Measurements from ENCODE around the gene SH3BP4.
"Not testable (repeated sequence)": the region's sequence is repeated elsewhere in the genome, so short reads cannot be mapped to it uniquely, and the experiment has no call there.

The SH3BP4 gene

GRCh38 chr2:235043762-235044500 lies 92.1 kb downstream of the SH3BP4 start:
- DNase-seq: no peak

DNA sequence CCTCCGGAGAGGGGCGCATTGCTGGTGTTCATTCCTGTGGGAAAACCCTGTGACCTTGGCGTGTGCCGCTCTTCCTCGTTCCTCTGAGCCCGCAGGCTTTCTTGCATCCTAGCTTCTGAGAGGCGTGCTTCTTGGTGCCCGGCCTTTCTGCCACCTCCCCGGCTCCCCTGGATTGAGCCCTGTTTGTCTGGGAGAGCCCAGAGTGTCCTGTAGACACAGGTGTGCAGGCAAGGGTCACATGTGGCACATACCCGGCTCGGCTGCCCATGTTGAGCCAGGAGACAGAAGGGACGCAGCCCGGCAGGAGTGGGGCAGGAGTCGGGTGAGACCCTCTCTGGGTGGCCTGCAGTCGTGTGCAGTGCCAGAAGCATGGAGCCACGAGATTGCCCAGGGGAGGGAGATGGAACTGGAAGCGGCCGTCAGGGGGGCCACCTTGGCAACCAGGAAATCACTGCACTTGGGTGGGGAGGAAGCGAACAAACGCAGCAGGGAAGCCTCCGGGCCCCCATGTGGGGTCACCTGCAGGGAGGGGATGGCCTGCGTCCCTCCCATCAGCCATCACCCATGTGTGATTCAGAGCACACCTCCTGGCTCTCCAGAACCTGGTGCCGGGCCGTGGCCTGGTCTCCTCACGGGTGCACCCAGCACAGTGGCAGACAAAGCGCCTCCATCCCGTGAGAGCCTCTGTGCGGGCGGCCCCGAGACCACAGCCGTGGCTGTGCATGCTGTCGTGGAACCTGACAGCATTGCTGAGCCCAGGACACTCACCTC lies 92.9 kb downstream of the SH3BP4 start:
- DNase-seq: no peak

- peak in 1 of 5 experiments; percentile 10 for DNase-seq
These were observed 93.6 kb downstream of the SH3BP4 start for GRCh38 chr2:235045336-235045972.

DNA sequence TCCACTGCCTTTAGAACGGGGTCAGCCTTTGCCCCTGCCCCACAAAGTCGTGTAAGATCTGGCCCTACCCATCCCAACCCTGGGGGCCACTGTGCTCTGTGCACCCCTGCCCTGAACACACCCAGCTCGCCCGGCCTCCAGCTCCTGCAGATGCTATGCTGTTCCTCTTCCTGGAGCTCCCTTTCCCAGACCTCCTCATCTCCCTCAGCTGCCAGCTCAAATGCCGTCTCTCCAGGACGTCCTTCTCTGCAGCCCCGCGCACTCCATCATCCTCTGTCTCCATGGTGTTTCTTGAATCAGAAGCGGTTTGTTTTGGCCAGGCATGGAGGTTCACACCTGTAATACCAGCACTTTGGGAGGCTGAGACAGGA lies 94.1 kb downstream of the SH3BP4 start:
- DNase-seq: no peak

DNA sequence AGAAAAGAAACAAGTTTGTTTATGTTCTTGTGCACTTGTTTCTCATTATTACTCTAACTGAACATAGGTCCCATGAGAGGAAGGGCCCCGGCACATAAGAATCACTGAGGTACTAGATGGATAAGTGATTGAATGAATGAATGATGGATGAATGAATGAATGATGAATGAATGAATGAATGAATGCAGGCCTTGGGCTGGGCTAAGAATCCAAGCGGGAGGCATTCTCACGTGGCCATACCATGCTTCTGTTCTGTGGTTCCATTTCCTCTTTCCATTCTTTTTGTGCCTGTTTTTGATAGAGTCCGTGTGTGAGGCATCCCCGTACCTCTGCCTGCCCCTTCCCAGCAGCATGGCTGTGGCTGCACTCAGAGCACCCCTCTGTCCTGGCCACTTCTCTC lies 94.8 kb downstream of the SH3BP4 start:
- no peak for DNase-seq

DNA sequence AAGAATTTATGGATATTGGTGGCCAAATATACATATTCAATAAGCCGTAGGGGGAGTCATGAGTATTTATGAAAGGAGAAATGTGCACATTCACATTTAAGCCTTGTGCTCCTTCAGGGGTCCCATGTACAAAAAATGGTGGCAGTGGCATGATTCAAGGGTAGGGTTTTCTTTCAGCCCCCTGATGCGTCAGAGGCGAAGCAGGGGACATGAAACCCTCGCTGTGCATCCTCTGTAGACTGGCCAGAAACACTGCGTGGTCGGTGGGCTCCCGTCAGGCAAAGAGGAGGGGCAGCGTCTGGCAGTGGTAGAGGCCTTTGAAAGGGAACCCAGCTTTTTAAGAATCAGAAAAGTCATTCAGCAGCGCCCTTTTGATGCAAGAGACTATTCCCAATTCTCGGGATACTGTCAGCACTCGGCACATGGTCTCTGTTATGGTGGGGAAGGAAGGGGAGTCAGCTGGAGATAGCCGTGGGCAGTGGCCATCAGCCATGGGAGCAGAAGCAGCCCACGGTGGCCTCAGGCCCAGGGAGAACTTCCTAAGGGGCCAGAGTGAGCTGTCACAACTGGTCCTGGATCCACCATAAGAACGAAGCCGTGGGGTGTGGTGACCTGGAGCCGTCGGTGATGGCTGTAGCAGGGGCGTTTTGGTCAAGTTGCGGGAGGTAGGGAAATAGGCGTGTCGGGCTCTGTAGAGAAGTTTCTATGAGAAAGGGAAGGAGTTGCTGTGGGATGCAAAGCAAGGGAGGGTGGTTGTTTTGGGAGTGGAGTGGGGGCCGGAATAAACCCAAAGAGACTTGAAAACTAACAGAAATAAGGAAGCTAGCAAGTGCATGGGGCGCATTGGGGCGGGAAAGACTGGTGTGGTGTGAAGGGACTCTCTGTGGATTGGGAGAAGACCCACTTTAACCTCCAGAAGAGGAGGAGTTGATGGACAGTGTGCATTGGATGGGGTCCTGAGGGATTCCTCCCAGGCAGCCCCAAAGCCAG lies 95.6 kb downstream of the SH3BP4 start:
- no peak for DNase-seq

GRCh38 chr2:235048549-235048948 lies 96.7 kb downstream of the SH3BP4 start:
- no peak for DNase-seq

GRCh38 chr2:235049069-235049468 lies 97.3 kb downstream of the SH3BP4 start:
- no peak for DNase-seq

DNA sequence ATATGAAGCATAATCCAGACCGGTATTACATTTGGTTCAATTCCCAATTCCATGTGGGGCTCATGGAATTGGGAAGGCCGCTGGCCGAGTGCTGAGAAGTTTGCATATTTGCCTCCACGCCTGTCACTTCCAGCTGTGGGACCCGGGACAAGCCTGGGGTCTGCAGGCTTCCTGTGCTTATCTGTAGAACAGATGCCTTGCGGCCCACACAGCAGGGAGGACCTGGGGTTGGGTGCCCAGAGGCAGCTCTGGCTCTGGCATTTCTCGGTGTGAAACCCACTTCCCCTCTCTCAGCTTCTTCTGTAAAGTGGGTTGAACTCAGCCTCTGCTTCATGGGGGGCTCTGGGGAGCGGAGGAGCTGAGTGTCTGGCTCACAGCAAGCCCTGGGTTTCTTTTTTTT lies 97.9 kb downstream of the SH3BP4 start:
- DNase-seq: no peak

DNA sequence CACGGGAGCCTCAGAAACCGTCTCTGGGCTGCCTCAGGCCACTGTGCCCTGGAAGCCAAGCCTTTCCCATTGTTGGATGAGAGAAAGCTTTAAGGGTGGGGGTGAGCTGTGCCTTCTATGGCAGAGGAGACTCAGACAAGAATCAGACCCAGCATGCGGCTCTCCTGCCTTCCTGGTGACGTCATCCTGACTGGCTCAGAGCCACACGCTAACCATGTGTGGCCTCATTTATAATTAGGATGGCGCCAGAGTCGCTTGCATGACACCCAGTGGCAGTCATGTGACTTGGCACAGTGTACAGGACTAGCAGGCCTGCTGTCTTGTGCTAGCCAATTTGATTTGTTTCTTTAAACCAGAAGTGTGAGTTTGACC lies 99.1 kb downstream of the SH3BP4 start:
- peak in 1 of 5 experiments; percentile 10 for DNase-seq

GRCh38 chr2:235051436-235052260 lies 99.8 kb downstream of the SH3BP4 start:
- DNase-seq: no peak

DNA sequence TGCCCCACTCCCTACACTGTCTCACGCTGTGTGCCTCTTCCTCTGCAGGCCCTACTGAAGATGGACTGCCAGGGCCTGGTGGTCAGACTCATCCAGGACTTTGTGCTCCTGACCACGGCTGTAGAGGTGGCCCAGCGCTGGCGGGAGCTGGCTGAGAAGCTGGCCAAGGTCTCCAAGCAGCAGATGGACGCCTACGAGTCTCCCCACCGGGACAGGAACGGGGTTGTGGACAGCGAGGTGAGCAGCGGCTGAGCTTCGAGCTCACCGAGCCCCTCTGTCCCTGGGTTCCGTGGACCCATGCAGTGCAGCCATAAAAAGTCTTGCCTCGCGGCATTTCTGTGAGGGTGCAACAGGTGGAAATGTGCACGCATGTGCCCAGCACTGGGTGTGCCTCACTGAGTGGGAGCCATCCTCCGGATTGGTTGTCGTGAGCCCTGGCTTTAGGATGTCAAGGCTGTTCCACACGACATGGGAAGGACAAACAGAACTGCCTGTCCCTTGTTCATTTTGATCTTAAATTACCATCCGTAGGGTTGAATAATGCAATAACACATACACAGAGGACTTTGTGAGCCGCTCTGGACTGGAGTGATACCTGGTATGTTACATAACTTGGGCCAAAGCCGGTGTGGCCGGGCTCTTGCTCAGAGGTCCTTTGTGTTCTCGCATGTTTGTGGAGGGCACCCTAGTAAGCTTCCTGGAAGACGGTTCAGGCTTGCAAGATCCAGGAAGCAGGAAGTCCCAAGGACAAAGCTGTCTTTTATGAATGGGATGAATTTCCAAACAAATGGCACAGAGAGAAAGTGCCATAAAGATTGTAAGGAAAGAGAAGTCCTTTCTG lies 100.9 kb downstream of the SH3BP4 start:
- DNase-seq: no peak

GRCh38 chr2:235053651-235054050 lies 101.8 kb downstream of the SH3BP4 start:
- no peak for DNase-seq

DNA sequence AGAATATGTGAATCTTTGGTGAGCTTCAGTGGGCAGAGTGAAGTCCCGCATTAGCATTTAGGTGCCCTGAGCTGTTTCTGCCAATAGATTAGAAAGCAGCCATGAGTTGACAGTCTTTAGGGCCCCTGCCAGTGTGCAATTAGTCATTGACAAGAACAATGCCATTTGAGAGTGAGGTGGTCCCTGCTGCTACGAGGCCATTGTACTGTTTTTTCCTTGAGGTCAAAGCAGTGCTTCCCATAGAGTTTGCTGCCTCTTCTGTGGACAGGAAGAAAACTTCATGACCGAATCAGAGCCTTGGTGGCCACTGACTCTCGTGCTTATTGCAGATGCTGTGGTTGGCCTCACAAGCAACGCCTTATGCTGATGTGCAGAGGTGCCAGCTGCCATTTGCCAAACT lies 102.7 kb downstream of the SH3BP4 start:
- no peak for DNase-seq

GRCh38 chr2:235054919-235055318 lies 103.1 kb downstream of the SH3BP4 start:
- DNase-seq: no peak

DNA sequence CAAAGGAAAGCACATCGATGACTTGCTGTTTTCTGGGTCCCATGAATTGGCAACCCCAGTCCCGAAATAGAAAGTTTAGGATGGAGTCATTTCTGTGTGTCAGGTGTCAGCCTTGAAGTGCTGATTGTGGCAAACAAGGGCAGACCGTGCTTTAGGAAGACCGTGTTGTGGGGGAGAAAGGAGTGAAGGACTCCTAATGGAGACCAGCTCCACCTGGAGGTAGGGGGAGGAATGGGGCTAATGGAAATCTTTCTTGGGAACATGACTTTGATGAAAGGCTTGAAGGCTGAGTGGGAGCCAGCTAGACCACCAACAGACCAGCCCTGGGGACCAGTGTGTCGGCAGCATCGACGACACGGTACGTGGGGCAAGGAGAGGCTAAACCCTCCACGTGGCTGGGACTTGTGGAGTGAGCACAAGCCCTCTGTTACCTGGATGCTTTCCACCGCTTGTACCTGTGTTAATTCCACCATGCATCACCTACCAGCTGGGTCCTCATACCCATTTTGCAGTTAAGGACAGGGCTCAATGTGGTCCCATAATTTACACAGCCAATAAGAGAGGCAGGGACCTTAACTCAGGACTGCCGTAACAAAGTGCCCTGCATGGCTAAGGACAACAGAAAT lies 104.2 kb downstream of the SH3BP4 start:
- no peak for DNase-seq

GRCh38 chr2:235056768-235057167 lies 105.0 kb downstream of the SH3BP4 start:
- DNase-seq: no peak

DNA sequence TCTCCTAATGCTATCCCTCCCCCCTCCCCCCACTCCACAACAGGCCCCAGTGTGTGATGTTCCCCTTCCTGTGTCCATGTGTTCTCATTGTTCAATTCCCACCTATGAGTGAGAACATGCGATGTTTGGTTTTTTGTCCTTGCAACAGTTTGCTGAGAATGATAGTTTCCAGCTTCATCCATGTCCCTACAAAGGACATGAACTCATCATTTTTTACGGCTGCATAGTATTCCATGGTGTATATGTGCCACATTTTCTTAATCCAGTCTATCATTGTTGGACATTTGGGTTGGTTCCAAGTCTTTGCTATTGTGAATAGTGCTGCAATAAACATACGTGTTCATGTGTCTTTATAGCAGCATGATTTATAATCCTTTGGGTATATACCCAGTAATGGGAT lies 105.8 kb downstream of the SH3BP4 start:
- not testable (repeated sequence) for DNase-seq

- no peak for DNase-seq
These were observed 107.3 kb downstream of the SH3BP4 start for GRCh38 chr2:235059161-235059560.

- DNase-seq: no peak
These were observed 109.8 kb downstream of the SH3BP4 start for GRCh38 chr2:235061656-235062055.

All from T-helper 2 cell (primary cell).